Astrocyte (in vitro differentiated cells and primary cell): ENCODE data around the gene CCNK. TPM values are rescaled to one million over a fixed set of nuclear protein-coding genes. Genes with fewer than 3 reads are reported as not detected.

Experiments
- DNase-seq: peaks from one replicate; pipeline ENCODE4 v3.0.0-alpha.2; 2010; ENCODE audit warnings: low read depth
- FAIRE-seq: peaks from 2 replicates; lab custom pipeline; 2011; peaks lifted over from hg19 to GRCh38; lab: Jason Lieb, UNC
- H2AFZ ChIP-seq: 2 replicates; pipeline ENCODE4 v1.6.0; 2012; ENCODE audit warnings: low read depth, low read length, inconsistent platforms
- H3K27ac ChIP-seq: 2 replicates; pipeline ENCODE4 v1.5.1; 2011; ENCODE audit warnings: low read depth, low read length, inconsistent platforms
- H3K27me3 ChIP-seq: 2 replicates; pipeline ENCODE4 v1.6.0; 2011; ENCODE audit warnings: low read length, inconsistent platforms; ENCODE audit not compliant: insufficient read depth
- H3K36me3 ChIP-seq: 2 replicates; pipeline ENCODE4 v1.5.1; 2011; ENCODE audit warnings: low read length, inconsistent platforms; ENCODE audit not compliant: insufficient read depth
- H3K4me1 ChIP-seq: 2 replicates; pipeline ENCODE4 v1.5.1; 2011; ENCODE audit warnings: low read length, inconsistent platforms; ENCODE audit not compliant: insufficient read depth
- H3K4me2 ChIP-seq: 2 replicates; pipeline ENCODE4 v1.6.0; 2012; ENCODE audit warnings: low read length, inconsistent platforms
- H3K4me3 ChIP-seq: 2 replicates; pipeline ENCODE4 v1.5.1; 2011; ENCODE audit warnings: low read depth, mild to moderate bottlenecking, low read length, inconsistent platforms; ENCODE audit not compliant: insufficient read depth
- H3K79me2 ChIP-seq: 2 replicates; pipeline ENCODE4 v1.6.0; 2012; ENCODE audit warnings: mild to moderate bottlenecking, low read length, inconsistent platforms; ENCODE audit not compliant: insufficient read depth
- H3K9ac ChIP-seq: 2 replicates; pipeline ENCODE4 v1.6.0; 2012; ENCODE audit warnings: mild to moderate bottlenecking, low read length, inconsistent platforms
- H3K9me3 ChIP-seq: 2 replicates; pipeline ENCODE4 v1.5.1; 2012; ENCODE audit warnings: low read depth, mild to moderate bottlenecking, low read length, inconsistent platforms; ENCODE audit not compliant: insufficient read depth
- H4K20me1 ChIP-seq: 2 replicates; pipeline ENCODE4 v1.6.0; 2012; ENCODE audit warnings: low read length, inconsistent platforms; ENCODE audit not compliant: insufficient read depth
- H3K27ac Mint-ChIP-seq: one replicate; pipeline ENCODE4 v1.8.0; 2021; ENCODE audit warnings: mild to moderate bottlenecking, mixed read lengths; ENCODE audit not compliant: unreplicated experiment
- H3K27me3 Mint-ChIP-seq: one replicate; pipeline ENCODE4 v1.8.0; 2021; ENCODE audit warnings: low read depth, mixed read lengths; ENCODE audit not compliant: unreplicated experiment
- H3K36me3 Mint-ChIP-seq: one replicate; pipeline ENCODE4 v1.8.0; 2021; ENCODE audit warnings: low read depth, mixed read lengths; ENCODE audit not compliant: unreplicated experiment
- H3K4me1 Mint-ChIP-seq: one replicate; pipeline ENCODE4 v1.8.0; 2021; ENCODE audit warnings: low read depth, mixed read lengths; ENCODE audit not compliant: unreplicated experiment
- H3K4me3 Mint-ChIP-seq: one replicate; pipeline ENCODE4 v1.8.0; 2021; ENCODE audit warnings: mild to moderate bottlenecking, moderate library complexity, mixed read lengths; ENCODE audit not compliant: unreplicated experiment
- H3K9me3 Mint-ChIP-seq: one replicate; pipeline ENCODE4 v1.8.0; 2021; ENCODE audit warnings: mild to moderate bottlenecking, mixed read lengths; ENCODE audit not compliant: unreplicated experiment
- CTCF ChIP-seq: IDR thresholded peaks from 2 replicates; pipeline ENCODE4 v1.5.1; 2011; ENCODE audit warnings: low read depth, mild to moderate bottlenecking, inconsistent platforms, low read length, moderate library complexity; ENCODE audit not compliant: insufficient read depth
- EZH2 ChIP-seq: IDR thresholded peaks from 2 replicates; pipeline ENCODE4 v1.6.1; 2012; ENCODE audit warnings: mild to moderate bottlenecking, low read length, inconsistent platforms; ENCODE audit not compliant: insufficient read depth
- total RNA-seq: library from RNA; stranded (reverse); gene quantifications from 2 replicates; pipeline ENCODE4 v1.2.1, GENCODE V29; 2021

CCNK gene
- total RNA-seq, 1 donor from 2014 or later, result 121 TPM

DNA sequence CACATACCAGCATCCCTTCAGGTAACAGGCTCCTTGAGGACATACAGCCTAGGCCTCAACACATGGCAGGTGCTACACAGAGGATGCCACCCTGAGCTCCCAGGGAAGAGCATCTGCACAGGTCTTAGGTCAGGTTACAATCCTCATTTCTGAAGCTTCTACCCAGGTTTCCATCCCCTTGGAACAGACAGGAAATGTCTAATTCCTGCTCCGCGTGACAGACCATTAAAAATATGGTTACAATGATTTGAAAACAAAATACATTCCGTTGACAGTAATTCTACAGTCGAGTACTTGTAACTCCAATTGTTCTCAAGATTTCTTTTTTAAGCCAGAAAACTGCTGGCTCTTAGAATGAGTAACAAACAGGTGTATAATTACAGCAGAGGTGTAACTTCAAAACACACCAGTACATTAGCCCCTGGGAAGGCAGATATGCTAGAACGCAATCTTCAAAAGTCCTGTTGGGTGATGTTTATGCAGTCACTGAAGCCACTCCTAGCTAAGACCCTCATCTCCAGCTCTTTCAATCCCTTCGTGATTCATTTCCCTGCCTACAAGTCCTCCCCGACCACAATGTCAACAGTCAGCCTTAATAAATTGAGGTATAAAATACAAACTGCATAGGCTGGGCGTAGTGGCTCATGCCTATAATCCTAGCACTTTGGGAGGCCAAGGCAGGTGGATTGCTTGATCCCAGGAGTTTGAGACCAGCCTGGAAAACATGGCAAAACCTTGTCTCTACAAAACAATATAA is 12.2 kb upstream of the CCNK start:
- TF ChIP-seq CTCF (no peak), EZH2 (no peak)
- Histone ChIP-seq H3K4me1 (no peaks in the 10 kb centered on the region), H3K9me3 (no peaks in the 10 kb centered on the region), H3K79me2 (peaks cover 85% of the 10 kb centered on the region), H4K20me1 (peaks cover 77% of the 10 kb centered on the region), H2AFZ (no peak overlapping the region), H3K4me2 (no peak overlapping the region), H3K36me3 (peaks cover 4% of the 10 kb centered on the region), H3K9ac (no peak overlapping the region), H3K27me3 (no peaks in the 10 kb centered on the region), H3K27ac (no peak overlapping the region), H3K4me3 (no peak overlapping the region)
- Mint-ChIP-seq H3K27ac (no peak overlapping the region), H3K9me3 (no peaks in the 10 kb centered on the region), H3K4me1 (peaks cover 30% of the 10 kb centered on the region), H3K36me3 (peaks cover 5% of the 10 kb centered on the region), H3K4me3 (no peak overlapping the region), H3K27me3 (no peaks in the 10 kb centered on the region)
- FAIRE-seq, result peak; percentile 26
- DNase-seq, result peak; percentile 35

DNA sequence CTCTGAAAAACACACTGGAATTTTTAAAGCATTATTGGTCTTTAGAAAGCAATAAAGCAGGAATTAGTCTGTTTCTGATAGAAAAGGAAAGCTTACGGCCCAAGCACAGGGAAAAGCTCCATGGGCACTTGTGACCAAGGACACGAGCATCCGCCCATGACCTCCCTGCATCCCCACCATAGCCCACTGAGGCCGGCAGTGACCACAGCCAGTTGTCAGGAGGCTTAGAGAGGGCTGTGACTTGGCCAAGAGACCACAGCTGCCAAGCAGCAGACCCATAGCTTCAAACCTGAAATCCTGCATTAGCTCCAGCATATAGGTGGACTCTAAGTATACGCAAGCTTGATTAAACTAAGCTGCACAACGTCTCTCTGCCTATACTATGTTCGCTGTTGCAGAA is 9.5 kb upstream of the CCNK start:
- H3K9me3 ChIP-seq, result no peaks in the 10 kb centered on the region
- no peaks in the 10 kb centered on the region for H3K4me1 ChIP-seq
- TF ChIP-seq EZH2 (no peak), CTCF (no peak)
- H3K27ac ChIP-seq, result no peak overlapping the region
- no peak overlapping the region for H3K4me3 ChIP-seq
- Mint-ChIP-seq H3K36me3 (no peaks in the 10 kb centered on the region), H3K9me3 (no peaks in the 10 kb centered on the region), H3K4me3 (no peak overlapping the region), H3K4me1 (peaks cover 42% of the 10 kb centered on the region), H3K27me3 (no peaks in the 10 kb centered on the region), H3K27ac (no peak overlapping the region)
- peaks cover 82% of the 10 kb centered on the region for H4K20me1 ChIP-seq
- DNase-seq, result no peak
- no peak overlapping the region for H3K4me2 ChIP-seq
- peaks cover 2% of the 10 kb centered on the region for H3K36me3 ChIP-seq
- H2AFZ ChIP-seq, result no peak overlapping the region
- no peaks in the 10 kb centered on the region for H3K27me3 ChIP-seq
- no peak overlapping the region for H3K9ac ChIP-seq
- no peak for FAIRE-seq
- H3K79me2 ChIP-seq, result peaks cover 98% of the 10 kb centered on the region

DNA sequence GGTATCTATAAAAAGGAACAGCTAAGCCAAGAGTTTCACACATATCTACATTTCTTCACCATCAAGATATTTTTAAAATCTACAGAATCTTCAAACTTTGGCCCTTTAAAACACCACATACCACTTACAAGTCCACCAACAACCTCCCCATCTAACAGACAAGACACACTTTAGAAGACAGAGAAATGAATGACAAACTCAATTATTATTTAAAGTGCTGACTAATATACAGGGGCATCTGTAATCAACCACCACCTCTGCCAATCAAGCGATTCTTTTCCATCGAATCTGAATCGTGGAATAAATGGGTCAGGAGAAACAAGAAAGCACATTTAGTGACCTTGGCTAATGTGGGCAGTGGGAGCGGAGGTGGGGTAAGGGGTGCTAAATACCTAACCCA is 8.3 kb upstream of the CCNK start:
- Histone ChIP-seq H4K20me1 (peaks cover 75% of the 10 kb centered on the region), H3K79me2 (peaks cover 96% of the 10 kb centered on the region), H3K27me3 (no peaks in the 10 kb centered on the region), H3K9me3 (no peaks in the 10 kb centered on the region), H2AFZ (no peak overlapping the region), H3K9ac (no peak overlapping the region), H3K4me3 (no peak overlapping the region), H3K4me2 (no peak overlapping the region), H3K27ac (no peak overlapping the region), H3K36me3 (peaks cover 2% of the 10 kb centered on the region), H3K4me1 (no peaks in the 10 kb centered on the region)
- Mint-ChIP-seq H3K36me3 (no peaks in the 10 kb centered on the region), H3K4me1 (peaks cover 39% of the 10 kb centered on the region), H3K27ac (no peak overlapping the region), H3K4me3 (no peak overlapping the region), H3K27me3 (no peaks in the 10 kb centered on the region), H3K9me3 (no peaks in the 10 kb centered on the region)
- TF ChIP-seq CTCF (no peak), EZH2 (no peak)
- no peak for DNase-seq
- FAIRE-seq, result no peak
